GM21423 (cell line): ENCODE measurements around the gene RNF130.
"Not testable (repeated sequence)": the region's sequence is repeated elsewhere in the genome, so short reads cannot be mapped to it uniquely, and the experiment has no call there.

ENCODE experiments used
- ATAC-seq: cut with Tn5 transposase; IDR thresholded peaks from one replicate; pipeline ENCODE4 v1.9.1; 2021; ENCODE audit warnings: mild to moderate bottlenecking, moderate library complexity; ENCODE audit not compliant: unreplicated experiment

Gene RNF130

GRCh38 chr5:180026320-180026719 lies 45.2 kb downstream of the RNF130 start:
- no peak for ATAC-seq

GRCh38 chr5:180021900-180022299 lies 49.7 kb downstream of the RNF130 start:
- no peak for ATAC-seq

GRCh38 chr5:180020176-180020575 lies 51.4 kb downstream of the RNF130 start:
- no peak for ATAC-seq

- no peak for ATAC-seq
These were observed 53.1 kb downstream of the RNF130 start for GRCh38 chr5:180018347-180019060.

- ATAC-seq, result not testable (repeated sequence)
These were observed 56.0 kb downstream of the RNF130 start for GRCh38 chr5:180015523-180015922.

GRCh38 chr5:180013678-180014077 lies 57.9 kb downstream of the RNF130 start:
- ATAC-seq, result no peak

GRCh38 chr5:180012316-180012715 lies 59.2 kb downstream of the RNF130 start:
- no peak for ATAC-seq

- no peak for ATAC-seq
These were observed 60.9 kb downstream of the RNF130 start for GRCh38 chr5:180010636-180011035.

GRCh38 chr5:180009581-180009980 lies 62.0 kb downstream of the RNF130 start:
- ATAC-seq, result no peak

GRCh38 chr5:180008433-180008832 lies 63.1 kb downstream of the RNF130 start:
- no peak for ATAC-seq

GRCh38 chr5:180007582-180007981 lies 64.0 kb downstream of the RNF130 start:
- ATAC-seq, result no peak

GRCh38 chr5:180006141-180006540 lies 65.4 kb downstream of the RNF130 start:
- no peak for ATAC-seq

GRCh38 chr5:180003127-180003526 lies 68.4 kb downstream of the RNF130 start:
- no peak for ATAC-seq

- no peak for ATAC-seq
These were observed 69.8 kb downstream of the RNF130 start for GRCh38 chr5:180001742-180002141.

GRCh38 chr5:180001136-180001535 lies 70.4 kb downstream of the RNF130 start:
- no peak for ATAC-seq

GRCh38 chr5:179998485-179998884 lies 73.1 kb downstream of the RNF130 start:
- ATAC-seq, result no peak

GRCh38 chr5:179994583-179995323 lies 76.8 kb downstream of the RNF130 start:
- ATAC-seq, result no peak

GRCh38 chr5:179992855-179993254 lies 78.7 kb downstream of the RNF130 start:
- ATAC-seq, result not testable (repeated sequence)

- ATAC-seq, result no peak
These were observed 80.5 kb downstream of the RNF130 start for GRCh38 chr5:179991106-179991505.

- ATAC-seq, result not testable (repeated sequence)
These were observed 81.0 kb downstream of the RNF130 start for GRCh38 chr5:179990525-179990924.

- no peak for ATAC-seq
These were observed 85.2 kb downstream of the RNF130 start for GRCh38 chr5:179986328-179986727.

GRCh38 chr5:179981636-179982035 lies 89.9 kb downstream of the RNF130 start:
- ATAC-seq, result no peak
